Progenitor cell of endocrine pancreas (in vitro differentiated cells): ENCODE data around the gene DKK1. TPM values are rescaled to one million over a fixed set of nuclear protein-coding genes. Genes with fewer than 3 reads are reported as not detected.
A peak's percentile ranks its signal among the peaks of the same experiment; 100 is the strongest.

Experiments used
- DNase-seq: peaks from one replicate; pipeline ENCODE4 v3.0.0; 2021; ENCODE audit warnings: low spot score; ENCODE audit not compliant: unreplicated experiment
- H3K27ac Mint-ChIP-seq: 2 replicates; pipeline ENCODE4 v1.8.0; 2021; ENCODE audit warnings: mild to moderate bottlenecking, moderate library complexity, mixed read lengths
- H3K27me3 Mint-ChIP-seq: 2 replicates; pipeline ENCODE4 v1.8.0; 2021; ENCODE audit warnings: mixed read lengths
- H3K36me3 Mint-ChIP-seq: 2 replicates; pipeline ENCODE4 v1.8.0; 2022; ENCODE audit warnings: mixed read lengths; ENCODE audit not compliant: insufficient read depth
- H3K4me1 Mint-ChIP-seq: 2 replicates; pipeline ENCODE4 v1.8.0; 2021; ENCODE audit warnings: low read depth, mixed read lengths
- H3K4me3 Mint-ChIP-seq: 2 replicates; pipeline ENCODE4 v1.8.0; 2021; ENCODE audit warnings: low read depth, mild to moderate bottlenecking, moderate library complexity, mixed read lengths
- H3K9me3 Mint-ChIP-seq: 2 replicates; pipeline ENCODE4 v1.8.0; 2021; ENCODE audit warnings: low read depth, mixed read lengths
- CTCF ChIP-seq: fragments of 200-600 bp; sonication (generic); IDR thresholded peaks from one replicate; pipeline ENCODE4 v1.5.0; 2021; ENCODE audit warnings: antibody characterized with exemption, mild to moderate bottlenecking; ENCODE audit not compliant: unreplicated experiment
- long read RNA-seq: library from polyadenylated mRNA; unstranded; transcript quantifications from one replicate; pipeline ENCODE4 v2.0.0, GENCODE V29; 2020
- total RNA-seq: library from RNA; stranded (reverse); gene quantifications from 2 replicates; pipeline ENCODE4 v1.2.1, GENCODE V29; 2021

The DKK1 gene, protein sequence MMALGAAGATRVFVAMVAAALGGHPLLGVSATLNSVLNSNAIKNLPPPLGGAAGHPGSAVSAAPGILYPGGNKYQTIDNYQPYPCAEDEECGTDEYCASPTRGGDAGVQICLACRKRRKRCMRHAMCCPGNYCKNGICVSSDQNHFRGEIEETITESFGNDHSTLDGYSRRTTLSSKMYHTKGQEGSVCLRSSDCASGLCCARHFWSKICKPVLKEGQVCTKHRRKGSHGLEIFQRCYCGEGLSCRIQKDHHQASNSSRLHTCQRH
- total RNA-seq = 2.5 and 4.7 TPM in 2 replicates
- long read RNA-seq, transcript DKK1-201 (4 exons, 1,790 nt) = major isoform, 15 of 16 reads
- long read RNA-seq, partial matches to known transcripts = 0 of 16 reads
- long read RNA-seq, other reads (novel, unspliced or antisense) = 1 of 16 reads

DNA sequence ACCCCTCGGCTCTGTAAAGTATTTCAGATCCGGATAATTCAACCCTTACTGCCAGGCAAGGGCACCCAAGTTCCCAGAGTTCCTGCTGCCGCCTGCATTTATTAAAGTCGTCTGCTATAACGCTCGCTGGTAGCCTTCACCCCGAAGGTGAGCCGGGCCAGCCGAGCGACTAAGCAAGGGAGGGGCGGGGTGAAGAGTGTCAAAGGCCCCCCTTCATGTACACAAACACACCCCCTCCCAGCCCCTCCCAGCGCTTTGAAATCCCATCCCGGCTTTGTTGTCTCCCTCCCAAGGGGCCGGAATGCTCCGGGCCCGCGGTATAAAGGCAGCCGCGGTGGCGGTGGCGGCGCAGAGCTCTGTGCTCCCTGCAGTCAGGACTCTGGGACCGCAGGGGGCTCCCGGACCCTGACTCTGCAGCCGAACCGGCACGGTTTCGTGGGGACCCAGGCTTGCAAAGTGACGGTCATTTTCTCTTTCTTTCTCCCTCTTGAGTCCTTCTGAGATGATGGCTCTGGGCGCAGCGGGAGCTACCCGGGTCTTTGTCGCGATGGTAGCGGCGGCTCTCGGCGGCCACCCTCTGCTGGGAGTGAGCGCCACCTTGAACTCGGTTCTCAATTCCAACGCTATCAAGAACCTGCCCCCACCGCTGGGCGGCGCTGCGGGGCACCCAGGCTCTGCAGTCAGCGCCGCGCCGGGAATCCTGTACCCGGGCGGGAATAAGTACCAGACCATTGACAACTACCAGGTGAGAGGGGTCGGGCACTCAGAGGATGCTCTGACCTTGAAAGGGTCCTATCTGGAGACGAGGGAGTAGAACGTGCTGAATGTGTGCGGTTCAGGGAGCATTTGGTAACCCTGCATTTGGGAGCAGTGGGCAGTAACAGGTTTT lies at the start of gene DKK1:
DKK1 (plus strand) TSS at position 349 of the 889 bp plus-strand sequence; CDS start at position 503, 154 bp downstream.
- H3K27me3 Mint-ChIP-seq = peaks cover 78% of the 10 kb centered on the region
- no peaks in the 10 kb centered on the region for H3K9me3 Mint-ChIP-seq

DNA sequence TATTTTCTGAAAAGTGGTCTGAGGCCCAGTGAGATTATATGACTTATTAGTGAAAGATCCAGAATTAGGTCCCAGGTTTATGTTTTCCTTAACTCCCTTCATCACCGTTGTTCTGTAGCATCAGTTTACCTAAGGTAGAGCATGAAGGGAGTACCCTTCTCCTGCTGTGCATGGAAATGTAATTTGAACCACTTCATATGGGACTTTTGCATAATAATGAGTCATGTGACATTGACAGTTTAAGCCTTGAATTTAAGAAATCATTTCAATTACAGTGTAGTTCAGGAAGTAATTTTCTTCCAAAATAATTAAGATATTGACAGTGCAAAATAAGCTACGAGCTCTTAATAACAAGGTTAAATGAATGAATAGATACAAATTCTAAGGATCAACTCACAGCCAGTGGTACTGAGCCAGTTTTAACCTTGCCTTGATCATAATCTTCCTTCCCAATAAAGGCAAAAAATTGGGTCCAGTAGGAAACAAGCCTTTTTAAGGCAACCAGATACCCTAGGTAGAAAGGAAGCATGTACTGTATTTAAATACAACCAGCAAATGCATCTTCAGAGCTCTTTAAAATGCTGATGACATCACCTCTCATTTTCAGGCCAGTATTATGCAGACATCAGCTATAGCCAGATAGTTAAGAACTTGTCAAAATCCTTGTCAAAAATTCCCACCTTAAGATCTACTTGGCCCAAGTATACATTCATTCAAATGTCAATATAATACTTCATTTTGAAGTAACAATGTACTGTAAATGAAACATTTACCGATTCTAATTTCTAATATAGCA lies 48.8 kb upstream of the DKK1 start:
- Mint-ChIP-seq H3K4me1 (peaks cover 2% of the 10 kb centered on the region), H3K27me3 (no peaks in the 10 kb centered on the region), H3K27ac (no peak overlapping the region), H3K9me3 (no peaks in the 10 kb centered on the region), H3K4me3 (no peak overlapping the region), H3K36me3 (no peaks in the 10 kb centered on the region)
- no peak for TF ChIP-seq CTCF
- DNase-seq = no peak

More for the DNA sequence above, at the start of gene DKK1:
- peak within 1 kb of the TSS; percentile 50 for H3K27ac Mint-ChIP-seq
- peak; percentile 89 for TF ChIP-seq CTCF
- H3K36me3 Mint-ChIP-seq = no peaks in the 10 kb centered on the region
- peak; percentile 51 for DNase-seq
- H3K4me1 Mint-ChIP-seq = peaks cover 14% of the 10 kb centered on the region
- peak within 1 kb of the TSS; percentile 79 for H3K4me3 Mint-ChIP-seq

DNA sequence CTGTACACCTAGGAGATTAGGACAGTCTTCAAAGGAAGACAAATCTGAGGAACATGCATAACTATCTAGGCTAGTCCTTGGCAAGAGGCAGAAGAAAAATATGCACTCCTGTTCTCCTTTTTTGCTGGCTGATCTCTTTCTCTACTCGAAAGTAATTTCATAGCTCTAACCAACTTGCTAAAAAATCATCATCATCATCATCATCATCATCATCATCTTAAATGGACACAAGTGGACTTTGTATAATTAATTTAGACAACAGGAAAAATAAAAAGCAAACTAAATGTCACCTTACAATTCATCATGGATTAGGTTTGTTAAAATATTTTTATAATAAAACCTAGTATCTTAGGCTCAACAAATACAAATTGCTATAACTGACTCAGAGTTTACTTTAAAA lies 47.2 kb upstream of the DKK1 start:
- Mint-ChIP-seq H3K27me3 (no peaks in the 10 kb centered on the region), H3K27ac (no peak overlapping the region), H3K4me1 (peaks cover 2% of the 10 kb centered on the region), H3K4me3 (no peak overlapping the region), H3K36me3 (no peaks in the 10 kb centered on the region), H3K9me3 (no peaks in the 10 kb centered on the region)
- DNase-seq = no peak
- no peak for TF ChIP-seq CTCF

DNA sequence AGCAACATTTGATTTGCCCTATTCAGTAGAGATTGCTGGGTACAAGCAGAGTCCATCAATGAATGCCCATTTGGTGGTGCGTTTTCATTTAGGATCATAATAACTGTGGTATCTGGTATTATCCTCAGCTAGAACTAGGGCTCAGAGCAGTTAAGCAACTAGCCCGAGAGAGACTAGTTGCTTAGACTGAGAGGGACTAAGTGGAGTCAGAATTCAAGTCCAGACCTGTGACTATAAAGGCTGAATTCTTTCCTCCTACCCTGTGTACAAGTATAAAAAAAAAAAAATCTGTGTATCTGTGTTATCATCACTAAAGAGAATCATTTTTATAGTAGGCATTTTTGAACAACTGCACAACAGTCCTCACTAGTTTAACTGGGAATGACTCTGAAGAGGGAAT lies 45.3 kb upstream of the DKK1 start:
- H3K36me3 Mint-ChIP-seq = no peaks in the 10 kb centered on the region
- H3K9me3 Mint-ChIP-seq = no peaks in the 10 kb centered on the region
- H3K27ac Mint-ChIP-seq = no peak overlapping the region
- no peaks in the 10 kb centered on the region for H3K27me3 Mint-ChIP-seq
- H3K4me1 Mint-ChIP-seq = peaks cover 2% of the 10 kb centered on the region
- DNase-seq = no peak
- no peak overlapping the region for H3K4me3 Mint-ChIP-seq
- TF ChIP-seq CTCF = no peak

DNA sequence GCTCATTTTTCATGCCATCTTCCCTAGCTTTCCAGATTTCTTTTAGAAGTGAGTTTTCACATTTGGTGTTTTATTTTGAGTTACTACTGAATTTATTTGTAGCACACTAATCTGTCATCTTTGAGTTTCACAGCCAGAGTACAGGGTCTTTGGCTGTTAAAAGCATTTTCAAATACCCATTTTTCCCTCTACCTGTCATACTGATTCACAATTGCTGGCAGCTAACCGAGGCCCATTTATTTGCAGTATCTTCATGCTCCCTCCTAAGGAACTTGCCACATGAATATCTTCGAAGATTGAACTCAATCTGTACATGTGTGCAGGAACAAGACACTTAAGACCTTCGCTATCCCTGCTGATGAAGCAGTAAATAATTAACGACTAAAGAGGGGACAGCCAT lies 44.8 kb upstream of the DKK1 start:
- peaks cover 2% of the 10 kb centered on the region for H3K4me1 Mint-ChIP-seq
- H3K4me3 Mint-ChIP-seq = no peak overlapping the region
- H3K36me3 Mint-ChIP-seq = no peaks in the 10 kb centered on the region
- no peak for TF ChIP-seq CTCF
- H3K27me3 Mint-ChIP-seq = no peaks in the 10 kb centered on the region
- H3K9me3 Mint-ChIP-seq = no peaks in the 10 kb centered on the region
- no peak for DNase-seq
- no peak overlapping the region for H3K27ac Mint-ChIP-seq
